ENCODE data around the gene PTPRN2. TPM values are rescaled to one million over a fixed set of nuclear protein-coding genes. Genes with fewer than 3 reads are reported as not detected.

PTPRN2 gene
- polyA plus RNA-seq, 4 donors = 7.2 to 9.2 (median 7.5) TPM

DNA sequence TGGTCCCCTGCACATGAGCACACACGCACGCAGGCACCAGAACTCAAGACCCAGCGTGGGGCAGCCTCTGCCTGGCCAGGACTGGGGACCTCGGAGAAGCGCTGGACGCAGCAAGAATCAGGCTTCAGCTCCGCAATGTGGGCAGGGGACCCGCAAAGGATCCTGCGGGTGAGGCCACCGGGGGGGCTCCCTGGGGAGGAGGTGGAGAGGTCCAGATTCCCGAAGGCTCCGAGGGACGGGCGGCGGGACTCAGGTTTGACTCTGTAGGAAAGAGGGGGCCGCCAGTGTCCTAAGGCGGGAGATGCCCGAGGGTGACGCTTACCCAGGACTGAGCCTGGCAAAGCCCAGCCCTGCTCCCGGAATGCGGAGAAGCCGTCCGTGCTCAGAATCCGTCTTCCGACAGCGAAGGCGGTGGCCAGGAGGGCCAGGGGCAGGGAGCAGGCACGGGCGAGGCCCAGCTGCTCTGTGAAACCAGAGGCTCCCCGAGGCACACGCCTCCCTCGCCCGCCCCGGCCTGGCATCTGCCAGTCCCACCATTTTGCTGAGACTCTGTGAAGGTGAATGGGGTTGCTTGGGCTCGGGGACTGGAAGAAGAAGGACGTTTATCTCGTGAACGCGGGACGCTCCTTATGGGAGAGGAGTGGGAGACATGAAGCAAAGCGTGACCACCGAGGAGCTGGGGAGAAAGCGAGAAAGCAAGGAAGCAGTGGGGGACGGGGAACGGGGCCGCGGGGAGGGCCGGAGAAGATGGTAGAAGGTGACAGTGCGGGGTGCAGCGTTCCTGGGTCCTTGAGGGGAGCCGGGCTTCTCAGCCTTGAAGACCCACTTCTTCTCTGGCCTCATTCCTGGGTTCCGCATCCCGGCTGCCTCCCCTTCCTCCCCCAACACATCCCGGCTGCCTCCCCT, 489.2 kb downstream of the PTPRN2 start:
- no peak for DNase-seq (ENCODE audit: low read depth in 4 of 4, low spot score in 3 of 4)

DNA sequence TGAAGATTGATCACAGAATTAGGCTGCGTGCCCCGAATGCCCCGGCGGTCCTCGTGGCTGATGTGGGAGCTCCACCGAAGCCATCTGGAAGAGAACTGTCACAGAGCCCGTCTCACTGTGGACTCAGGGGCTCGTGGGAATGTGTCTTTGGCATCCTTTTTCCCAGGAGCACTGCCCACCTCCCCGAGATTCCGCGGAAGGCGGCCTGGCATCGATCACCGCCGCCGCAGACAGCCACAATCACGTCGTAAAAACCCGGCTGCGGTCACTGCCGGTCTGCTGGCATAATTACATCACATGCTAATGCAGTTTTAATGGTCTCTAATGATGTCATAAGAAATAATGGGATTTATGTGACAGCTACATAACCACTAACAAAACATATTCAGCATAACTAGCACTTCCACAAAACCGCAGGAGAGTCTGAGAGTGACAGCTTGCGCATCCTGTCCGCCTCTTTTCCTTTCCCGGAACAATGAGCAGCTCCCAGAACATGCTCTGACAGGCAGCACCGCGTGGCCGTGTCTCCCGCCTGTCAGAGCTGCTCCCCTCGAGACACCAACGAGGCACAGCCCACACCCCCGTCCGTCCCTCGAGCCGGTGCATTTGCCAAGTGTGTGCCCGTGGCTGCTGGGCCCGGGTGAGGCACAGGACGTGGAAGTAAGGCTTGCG, 490.0 kb downstream of the PTPRN2 start:
- no peak for DNase-seq (ENCODE audit: low read depth in 4 of 4, low spot score in 3 of 4)

DNA sequence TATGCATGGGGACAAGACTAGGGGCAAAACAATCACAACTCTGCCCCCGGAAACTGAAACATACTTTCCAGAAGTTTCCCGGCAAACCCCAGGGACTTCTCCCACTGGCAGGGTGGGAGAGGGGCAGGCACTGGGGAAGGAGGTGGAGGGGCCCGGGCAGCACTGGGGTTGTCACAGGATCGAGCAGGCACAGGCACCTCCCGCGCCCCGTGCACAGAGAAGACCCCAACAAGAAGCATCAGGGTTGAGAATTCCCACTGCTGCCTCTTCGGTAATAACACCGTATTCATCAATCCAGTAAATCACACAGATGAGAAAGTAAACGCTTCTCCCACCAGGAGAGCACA, 490.5 kb downstream of the PTPRN2 start:
- DNase-seq (ENCODE audit: low read depth in 4 of 4, low spot score in 3 of 4) = no peak

DNA sequence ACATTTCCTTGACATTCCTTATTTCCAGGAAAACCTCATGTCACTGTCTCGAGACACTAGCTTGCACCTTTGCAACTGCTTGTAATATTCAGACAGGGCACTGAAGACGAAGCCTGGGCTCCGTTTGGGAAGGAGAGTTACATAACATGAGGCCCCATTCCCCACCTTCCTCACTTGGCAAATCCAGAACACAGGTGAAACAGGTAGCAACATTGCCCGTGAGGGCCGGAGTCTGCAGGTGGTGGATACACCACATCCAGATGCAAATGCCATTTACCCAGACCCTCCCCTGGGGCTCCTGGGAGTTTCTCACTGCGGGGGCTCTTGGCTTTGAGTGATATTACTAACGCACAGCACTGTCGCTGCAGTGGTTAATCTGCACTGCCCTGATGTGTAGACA, 491.0 kb downstream of the PTPRN2 start:
- DNase-seq (ENCODE audit: low read depth in 4 of 4, low spot score in 3 of 4) = no peak

DNA sequence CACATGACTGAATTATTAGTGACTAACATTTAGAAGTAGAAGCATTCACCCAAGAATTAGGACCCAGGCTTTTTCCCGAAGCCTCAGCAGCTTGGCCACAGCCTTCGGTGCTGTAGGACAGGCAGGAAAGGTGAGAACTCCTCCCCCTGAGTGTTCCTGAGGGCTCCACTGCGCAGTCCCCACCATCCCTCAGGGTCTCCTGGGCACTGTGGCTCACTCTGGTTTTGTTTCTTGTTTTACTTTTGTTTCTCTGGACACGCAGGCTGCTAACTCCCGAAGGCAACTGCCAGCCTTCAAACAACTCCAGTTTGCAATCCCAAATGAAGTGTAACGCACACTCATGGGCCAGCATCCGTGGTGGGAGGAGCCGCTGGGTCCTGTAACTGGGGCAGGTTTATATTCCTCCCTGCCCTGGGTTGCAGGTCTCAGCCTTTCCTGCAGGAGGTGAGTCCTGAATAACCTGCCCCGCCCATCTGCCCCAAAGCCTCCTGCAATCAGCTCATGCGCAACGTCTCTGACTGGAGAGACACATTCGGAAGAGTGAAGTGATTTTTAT, 492.9 kb downstream of the PTPRN2 start:
- no peak for DNase-seq (ENCODE audit: low read depth in 4 of 4, low spot score in 3 of 4)

DNA sequence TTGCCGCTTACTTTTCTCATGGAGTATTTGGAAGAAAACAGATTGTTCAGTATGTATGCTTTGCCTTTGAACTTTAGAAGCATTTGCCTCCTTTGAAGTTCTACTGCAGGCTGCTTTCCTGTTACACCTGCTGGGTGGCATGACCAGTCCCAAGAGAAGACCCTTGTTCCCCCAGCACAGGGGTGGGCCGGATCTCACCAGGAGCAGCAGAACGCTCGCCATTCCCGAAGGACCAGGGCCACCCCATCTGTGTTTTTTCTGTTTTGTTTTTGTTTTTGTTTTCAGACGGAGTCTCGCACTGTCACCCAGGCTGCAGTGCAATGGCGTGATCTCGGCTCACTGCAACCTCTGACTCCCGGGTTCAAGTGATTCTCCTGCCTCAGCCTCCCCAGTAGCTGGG, 493.6 kb downstream of the PTPRN2 start:
- no peak for DNase-seq (ENCODE audit: low read depth in 4 of 4, low spot score in 3 of 4)

DNA sequence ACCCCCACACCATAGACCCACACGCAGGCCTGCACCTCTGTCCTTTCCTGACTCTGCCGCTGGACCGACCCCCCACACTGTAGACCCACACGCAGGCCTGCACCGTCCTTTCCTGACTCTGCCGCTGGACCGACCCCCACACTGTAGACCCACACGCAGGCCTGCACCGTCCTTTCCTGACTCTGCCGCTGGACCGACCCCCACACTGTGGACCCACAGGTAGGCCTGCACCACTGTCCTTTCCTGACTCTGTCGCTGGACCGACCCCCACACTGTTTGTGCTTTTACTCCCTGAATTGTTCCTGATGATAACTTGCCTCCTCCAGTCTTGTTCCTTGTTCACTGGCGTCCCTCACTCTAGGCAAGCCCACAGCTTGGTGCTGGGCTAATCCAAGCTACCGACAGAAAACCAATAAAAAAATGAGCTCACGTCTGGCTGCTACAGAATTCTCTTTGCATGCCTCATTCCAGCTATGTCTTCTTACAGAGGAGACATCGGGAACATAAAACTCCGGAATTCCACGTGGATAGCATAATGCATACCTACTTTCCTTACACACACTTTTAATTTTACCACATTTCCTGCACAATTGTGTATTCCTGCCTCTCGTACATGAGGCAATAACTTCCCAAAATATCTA, 494.3 kb downstream of the PTPRN2 start:
- no peak for DNase-seq (ENCODE audit: low read depth in 4 of 4, low spot score in 3 of 4)

DNA sequence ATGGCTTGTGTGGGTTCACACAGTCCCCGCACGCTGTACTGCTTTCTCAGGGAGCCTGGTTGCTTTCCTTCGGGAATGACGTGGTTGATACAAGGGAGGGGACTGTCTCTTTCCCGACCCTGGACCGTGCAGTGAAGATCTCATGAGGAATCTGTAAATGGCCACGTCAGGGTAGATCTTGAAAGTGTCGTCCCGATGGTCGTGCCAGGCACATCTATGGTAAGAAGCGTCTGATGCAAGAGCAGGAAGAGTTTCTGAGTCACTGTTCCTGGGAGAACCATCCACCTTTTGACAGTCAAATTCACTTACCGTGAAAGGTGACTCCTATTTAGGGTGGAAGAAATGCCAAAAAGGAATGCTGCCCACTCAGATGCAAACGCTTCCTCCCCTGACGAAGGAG, 500.4 kb downstream of the PTPRN2 start:
- DNase-seq (ENCODE audit: low read depth in 4 of 4, low spot score in 3 of 4) = no peak

DNA sequence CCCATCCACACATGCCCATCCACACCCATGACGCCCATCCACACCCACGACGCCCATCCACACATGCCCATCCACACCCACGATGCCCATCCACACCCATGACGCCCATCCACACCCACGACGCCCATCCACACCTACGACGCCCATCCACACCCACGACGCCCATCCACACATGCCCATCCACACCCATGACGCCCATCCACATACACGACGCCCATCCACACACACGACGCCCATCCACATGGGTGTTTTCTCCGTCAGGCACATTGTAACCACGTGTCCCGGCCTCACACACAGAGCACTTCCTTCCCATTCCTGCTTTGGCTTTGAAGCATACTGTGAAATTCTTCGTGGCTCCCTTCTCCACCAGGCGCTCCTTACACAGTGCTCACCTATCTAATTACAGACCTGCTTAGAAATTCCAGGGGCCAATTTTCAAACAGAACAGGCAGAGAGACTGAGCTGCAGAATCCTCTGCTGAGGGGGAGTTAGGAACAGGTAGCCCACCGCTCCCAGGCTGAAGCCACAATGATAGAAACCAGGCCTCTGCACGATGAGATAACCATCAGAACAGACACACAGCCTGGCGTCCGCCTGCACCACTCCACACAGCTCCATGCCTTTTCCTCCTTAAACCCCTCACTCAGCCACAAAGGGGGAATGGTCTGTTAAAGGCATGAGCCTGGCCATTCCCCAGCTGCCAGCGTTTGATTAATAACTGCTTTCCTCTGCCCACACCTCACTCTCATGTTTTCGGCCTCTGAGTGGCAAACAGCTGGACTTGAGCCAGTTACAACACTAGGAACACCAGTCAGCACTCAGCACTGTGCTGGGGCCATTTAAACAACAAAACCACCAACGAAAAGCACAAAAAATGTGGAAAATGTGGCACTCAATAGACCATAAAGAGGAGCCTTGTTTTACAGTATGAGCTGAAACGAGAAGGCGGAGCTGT, 501.6 kb downstream of the PTPRN2 start:
- DNase-seq (ENCODE audit: low read depth in 4 of 4, low spot score in 3 of 4) = no peak

DNA sequence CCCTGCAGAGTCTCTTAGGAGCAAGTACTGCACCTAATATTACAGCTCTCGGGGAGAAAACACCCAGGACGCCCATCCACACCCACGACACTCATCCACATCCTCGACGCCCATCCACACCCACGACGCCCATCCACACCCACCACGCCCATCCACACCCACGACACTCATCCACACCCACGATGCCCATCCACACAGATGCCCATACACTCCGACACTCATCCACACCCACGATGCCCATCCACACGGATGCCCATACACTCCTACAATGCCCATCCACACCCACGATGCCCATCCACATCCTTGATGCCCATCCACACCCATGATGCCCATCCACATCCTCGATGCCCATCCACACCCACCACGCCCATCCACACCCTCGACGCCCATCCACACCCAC, 503.1 kb downstream of the PTPRN2 start:
- no peak for DNase-seq (ENCODE audit: low read depth in 4 of 4, low spot score in 3 of 4)

DNA sequence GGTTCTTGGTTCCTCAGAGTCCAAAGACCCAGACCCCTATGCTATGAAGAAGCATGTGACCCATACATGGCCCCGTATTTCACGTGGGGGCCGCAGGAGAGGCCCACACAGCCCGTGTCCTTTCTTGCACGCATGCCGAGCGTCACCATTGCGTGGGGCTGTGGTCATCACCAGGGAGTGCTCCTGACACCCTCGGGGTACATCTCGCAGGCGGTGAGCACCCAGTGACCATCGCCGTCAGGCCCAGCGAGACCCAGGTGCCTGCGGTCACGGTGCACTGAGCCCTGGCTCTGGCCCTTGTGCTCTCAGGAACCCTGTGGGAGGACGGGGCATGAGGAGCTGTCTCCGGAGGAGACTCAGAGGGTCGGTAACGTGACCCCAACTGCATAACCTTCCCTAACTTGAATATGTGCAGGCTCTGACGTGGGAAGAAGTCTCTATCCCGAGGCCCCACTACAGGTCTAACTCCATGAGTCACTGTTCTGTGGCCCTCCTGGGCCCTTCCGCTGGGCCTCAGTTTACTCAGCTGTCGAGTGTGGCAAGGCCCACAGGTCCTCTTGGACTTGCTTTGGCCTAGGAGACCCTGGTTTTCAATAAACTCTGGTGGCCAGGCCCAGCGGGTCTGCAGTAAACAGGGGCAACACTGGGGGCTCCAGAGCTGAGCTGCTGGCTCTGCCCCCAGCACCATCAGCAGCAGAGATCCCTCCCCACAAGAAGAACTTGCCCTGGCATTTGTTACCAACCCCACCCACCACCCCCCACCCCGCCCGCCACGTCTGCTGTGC, 503.9 kb downstream of the PTPRN2 start:
- no peak for DNase-seq (ENCODE audit: low read depth in 4 of 4, low spot score in 3 of 4)

DNA sequence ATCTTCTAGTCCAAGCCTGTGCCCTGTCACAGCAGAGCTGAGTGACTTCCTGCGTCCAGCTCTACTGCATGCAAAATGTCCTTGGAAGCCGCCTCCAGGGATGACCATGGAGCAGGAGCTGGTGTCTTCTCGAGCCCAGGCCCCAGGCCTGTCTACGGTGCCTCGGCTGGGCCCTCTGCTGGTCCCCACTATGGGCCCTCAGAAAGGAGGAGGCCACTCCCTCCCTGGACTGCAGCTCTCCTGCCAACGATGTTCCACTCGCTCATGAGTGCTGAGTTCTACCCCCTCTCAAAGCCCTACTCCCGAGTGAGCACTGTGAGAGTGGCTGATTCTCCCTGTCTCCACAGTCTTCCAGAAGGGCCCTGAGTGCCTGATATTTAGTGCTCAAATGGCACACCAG, 504.9 kb downstream of the PTPRN2 start:
- no peak for DNase-seq (ENCODE audit: low read depth in 4 of 4, low spot score in 3 of 4)

DNA sequence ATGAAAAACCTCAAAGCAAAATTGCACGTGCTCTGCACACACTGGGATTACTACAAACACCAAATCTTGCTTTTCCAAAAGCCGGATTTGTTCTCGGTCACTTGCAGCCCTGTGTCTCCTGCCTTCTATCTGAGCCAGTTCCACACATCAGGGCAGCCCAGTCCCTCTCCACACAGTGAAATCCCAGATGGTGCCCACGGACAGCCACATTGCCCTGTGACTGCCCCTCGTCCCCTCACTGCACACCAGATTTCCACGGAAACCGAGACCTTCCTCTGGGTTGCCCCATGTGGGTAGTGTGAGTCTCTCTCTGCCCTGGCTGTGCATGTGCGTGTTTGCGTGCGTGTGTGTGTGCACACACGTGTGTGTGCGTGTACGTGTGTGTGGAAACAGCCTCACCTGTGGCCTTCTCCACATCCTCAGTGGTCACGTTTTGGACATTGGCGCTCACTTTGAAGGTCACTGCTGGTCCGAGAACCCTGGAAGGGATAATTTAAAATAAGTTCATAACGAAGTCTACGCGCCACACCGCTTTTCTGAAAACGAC, 506.7 kb downstream of the PTPRN2 start:
- DNase-seq (ENCODE audit: low read depth in 4 of 4, low spot score in 3 of 4) = no peak

DNA sequence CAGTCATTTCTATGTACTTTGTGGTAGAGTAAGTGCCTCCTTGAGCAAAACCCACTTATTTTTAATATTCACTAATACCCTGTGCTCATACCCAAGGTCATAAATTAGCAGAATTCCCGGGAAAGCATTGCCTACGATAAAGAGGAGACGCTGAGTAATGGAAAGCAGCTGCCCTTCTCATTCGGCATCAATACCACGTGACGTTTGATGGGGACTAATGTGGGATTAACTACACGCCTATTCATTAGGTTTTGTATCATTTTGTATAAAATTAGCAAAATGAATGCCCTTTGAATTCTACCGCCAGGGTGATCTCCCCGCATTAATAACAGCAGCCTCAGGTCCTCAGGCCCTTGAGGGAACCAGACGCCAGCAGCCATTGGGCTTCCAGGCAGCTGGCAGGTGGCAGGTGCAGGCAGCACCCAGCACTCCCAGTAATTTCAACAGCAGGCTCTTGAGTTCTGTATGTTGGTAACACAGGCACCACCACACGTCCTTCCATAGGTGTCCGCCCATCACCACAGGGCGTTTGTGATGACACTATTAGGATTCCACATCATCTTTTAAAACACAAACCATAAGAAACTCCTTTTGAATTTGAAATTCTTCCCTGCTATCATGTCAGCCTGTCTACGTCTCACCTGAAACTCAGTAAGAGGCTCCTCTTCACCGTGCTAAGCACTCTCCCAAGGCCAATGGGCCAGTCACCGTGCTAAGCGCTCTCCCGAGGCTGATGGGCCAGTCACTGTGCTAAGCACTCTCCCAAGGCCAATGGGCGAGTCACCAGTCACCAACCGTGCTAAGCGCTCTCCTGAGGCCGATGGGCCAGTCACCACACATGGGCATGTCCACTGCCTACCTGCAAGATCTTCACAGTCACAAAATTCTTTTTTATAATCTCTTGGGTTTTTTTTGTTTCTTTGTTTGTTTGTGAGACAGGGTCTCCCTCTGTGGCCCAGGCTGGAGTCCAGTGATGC, 509.4 kb downstream of the PTPRN2 start:
- DNase-seq (ENCODE audit: low read depth in 4 of 4, low spot score in 3 of 4) = no peak

DNA sequence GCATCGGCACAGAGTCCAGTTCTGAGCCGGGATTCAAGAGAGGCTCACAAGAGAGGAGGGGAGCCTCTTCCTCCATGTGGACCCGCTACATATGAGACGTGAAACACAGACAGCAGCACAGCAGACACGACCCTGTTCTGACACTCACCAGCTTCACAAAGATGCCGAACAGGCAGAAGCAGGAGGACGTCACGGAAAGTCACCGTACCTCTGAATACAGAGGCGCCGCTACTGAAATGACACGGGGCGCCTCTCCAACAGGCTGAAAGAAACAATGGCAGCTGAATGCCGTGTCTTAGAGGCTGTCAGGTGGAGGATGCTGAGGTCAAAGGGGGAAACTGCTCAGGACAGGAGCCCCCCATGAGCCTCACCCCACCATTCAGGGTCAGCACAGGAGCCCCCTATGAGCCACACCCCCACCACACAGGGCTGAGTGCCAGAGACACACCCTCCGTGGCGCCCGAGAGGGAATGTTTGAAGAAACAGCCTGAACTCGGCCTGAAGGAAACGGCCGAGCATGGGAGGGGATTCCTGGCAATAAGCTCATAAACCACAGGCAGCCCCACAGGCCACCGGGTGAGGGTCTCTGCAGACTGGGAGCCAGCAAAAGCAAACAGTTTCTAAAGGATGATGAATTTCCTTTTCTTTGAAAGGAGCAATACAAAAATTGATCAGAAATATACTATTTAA, 510.3 kb downstream of the PTPRN2 start:
- no peak for DNase-seq (ENCODE audit: low read depth in 4 of 4, low spot score in 3 of 4)

DNA sequence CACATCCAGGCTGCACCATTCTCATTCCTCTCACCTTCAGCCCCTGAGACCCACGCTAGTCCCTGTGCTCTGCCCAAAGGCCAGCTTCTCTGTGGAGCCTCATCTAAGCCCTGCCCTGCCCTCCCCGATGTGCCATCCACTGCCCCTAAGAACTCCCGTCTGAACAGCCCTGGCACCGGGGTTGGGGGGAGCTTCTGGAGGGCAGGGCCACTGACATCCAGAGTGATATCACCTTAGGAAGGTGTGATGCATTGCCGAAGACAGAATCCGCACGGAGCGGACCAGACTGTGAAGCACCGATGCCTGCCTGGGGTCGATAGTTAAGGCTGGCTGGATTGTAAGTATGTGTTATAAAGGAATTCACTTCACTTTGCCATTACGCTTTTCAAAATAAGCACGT, 511.0 kb downstream of the PTPRN2 start:
- no peak for DNase-seq (ENCODE audit: low read depth in 4 of 4, low spot score in 3 of 4)

DNA sequence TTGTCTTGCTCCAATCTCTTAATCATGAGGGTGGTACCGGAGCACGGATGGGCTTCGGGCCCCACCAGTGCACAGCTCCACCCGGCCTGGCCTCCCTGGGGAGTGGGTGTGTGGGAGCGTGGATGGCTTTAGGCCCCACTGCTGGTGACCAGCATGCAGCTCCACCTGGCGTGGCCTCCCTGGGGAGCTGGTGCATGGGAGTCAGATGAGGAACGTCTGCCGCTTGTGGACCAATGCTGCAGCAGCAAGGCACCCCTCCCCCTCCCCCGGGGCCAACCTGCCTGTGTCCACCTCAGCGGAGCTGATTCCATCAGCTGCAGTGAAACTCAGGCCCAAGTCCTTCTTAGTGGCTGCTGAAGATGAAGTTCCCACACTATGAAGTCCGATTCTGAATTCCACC, 511.4 kb downstream of the PTPRN2 start:
- DNase-seq (ENCODE audit: low read depth in 4 of 4, low spot score in 3 of 4) = no peak

DNA sequence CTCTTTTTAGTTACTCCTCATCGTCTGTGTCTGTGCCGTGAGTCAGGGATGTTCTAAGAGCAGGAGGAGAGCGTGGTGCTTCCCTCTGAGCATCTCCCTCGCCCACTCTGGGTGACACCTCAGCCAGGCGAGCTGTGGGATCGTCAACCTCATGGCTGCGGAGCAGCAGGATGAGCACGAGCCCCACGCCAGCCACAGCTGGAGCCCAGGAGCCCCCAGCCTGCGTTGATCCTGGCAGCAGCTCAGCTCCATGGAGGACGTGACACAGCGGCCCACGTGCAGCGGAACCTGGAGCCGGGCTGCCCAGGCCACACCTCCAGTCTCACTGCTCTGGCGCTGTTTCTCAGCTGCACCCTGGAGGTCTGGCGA, 512.0 kb downstream of the PTPRN2 start:
- no peak for DNase-seq (ENCODE audit: low read depth in 4 of 4, low spot score in 3 of 4)

Measured in left renal pelvis (tissue), 4 donors.